GM21423 (cell line): Measurements from ENCODE around the gene SLC10A7.

ENCODE experiments used
- ATAC-seq: cut with Tn5 transposase; IDR thresholded peaks from one replicate; pipeline ENCODE4 v1.9.1; 2021; ENCODE audit warnings: mild to moderate bottlenecking, moderate library complexity; ENCODE audit not compliant: unreplicated experiment

Gene SLC10A7

DNA sequence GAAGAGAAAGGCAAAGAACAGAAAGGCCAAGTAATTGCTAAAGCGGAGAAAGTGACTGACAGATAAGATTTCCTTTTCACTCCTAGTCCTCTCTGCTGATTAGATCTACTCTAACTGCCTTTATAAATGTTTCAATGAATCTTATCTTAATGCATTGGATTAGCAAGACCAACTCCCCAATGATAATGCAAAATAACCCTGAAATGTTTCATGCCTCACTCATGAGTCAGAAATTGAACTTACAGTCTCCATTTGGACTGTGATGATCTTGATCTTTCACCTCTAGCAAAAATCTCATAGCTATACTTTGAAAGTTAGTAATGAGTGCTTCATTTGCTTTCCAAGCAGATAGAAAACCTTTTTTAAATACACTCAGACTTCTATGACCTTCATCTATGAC is 26.5 kb downstream of the SLC10A7 start:
- ATAC-seq = no peak

DNA sequence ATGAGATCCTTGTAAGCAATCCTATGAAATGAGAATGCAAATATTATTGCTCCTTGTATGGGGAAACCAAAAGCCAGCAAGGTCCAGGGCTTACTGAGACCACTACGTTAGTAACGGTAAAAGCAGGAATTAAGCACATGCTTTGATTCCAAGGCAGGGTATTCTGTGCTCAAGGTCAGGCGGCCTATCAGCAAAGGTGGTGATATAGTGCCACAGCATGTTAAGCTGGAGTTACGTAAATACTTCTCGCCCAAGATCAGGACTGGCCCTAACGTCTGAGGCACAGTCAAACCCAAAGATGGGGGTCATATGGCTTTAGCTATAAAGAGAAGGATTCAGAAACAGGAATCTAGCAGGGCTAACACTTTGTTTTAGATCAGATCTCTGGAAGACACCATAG is 27.6 kb downstream of the SLC10A7 start:
- no peak for ATAC-seq

DNA sequence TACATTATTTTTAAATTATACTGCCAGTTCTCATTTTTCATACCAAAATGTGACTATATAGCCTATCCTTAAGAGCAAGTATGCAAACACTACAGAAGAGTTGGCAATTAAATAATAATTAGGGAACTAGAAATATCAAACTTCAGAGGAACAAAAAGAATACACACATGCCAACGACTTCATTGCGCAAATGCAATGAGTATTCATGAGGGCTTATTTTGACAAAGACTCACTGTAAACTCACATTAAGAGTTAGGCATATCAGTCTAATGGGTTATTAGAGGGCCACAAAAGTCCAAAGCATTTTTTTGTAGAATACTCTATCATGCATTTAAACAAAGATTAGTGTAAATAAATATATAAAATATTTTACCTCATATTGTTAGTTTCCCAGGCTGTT is 31.6 kb downstream of the SLC10A7 start:
- ATAC-seq = no peak

DNA sequence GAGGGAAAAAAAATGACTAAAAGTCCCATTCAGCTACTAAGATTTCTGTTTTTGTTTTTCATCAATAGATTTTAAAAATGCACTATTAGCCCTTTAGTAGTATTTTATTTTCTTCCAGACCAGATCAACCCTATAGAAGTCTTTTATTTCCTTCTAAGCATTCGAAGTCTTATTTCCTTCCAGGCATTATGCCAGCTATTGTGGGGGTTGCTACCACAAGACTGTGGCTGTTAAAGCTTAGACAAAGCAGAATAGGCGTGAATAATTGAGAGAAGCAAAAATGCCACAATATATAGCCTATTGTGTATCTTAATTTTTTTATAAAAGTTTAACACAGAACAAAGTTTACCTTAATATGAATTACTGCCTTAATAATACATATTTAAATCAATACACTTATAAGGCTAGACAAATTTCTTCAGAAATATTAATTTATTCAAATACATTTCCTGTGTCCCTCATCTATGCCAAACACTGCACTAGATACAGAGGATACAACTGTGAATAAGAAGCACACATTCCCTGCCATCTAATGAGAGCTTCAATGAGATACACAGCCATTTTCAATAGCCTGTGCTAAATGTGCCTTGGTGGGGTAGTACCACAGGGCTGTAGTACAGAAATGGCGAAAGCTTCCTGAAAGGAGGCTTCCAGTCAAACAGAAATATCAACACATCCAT is 33.1 kb downstream of the SLC10A7 start:
- ATAC-seq = no peak

DNA sequence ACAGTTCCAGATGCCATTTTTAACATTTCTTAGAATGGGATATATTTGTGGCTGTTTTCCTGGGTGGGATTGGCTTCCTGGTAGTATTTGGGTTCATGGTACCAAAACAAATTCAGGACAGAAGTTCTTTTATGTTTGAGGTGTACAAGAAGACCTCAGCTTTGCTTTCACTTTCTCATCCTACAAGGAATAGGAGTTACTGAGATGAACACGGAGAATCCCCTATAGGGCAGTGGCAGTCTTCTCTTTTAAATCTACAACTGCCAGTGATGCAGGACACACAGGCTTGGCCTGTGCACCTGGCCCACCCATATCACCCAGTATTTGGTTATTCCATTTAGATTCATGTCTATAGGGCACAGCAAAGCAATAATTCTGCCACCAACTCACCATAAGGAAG is 35.2 kb downstream of the SLC10A7 start:
- peak; percentile 82 for ATAC-seq

DNA sequence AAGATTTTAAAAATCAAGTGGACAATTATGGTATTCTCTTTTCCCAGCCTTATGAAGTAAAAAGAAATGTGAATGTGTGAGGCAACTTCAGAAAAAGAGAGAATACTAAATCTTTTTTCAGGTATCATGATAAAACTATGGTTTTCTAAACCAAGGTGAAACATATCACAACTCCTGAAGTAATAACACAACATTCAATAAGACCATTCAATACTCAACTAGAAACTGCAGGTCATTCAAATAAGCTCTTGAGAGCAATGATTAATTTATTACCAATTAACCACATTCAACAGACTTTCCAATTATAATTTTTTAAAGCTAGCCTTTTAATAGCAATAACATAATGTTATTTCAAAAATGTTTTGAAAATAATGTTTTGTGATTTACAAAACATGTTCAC is 35.8 kb downstream of the SLC10A7 start:
- ATAC-seq = peak; percentile 45

DNA sequence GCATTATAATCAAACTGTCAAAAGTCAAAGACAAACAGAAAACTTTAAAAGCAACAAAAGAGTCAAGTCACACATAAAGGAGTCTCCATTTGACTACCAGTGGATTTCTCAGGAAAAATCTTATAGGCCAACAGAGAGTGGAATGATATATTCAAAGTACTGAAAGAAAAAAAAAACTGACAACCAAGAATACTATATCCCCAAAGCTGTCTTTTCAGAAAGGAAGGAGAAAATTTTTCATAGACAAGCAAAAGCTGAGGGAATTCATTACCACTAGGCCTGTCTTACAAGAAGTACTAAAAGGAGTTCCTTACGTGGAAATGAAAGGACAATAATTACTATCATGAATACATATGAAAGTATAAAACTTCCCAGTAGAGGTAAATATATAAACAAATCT is 39.0 kb downstream of the SLC10A7 start:
- no peak for ATAC-seq

DNA sequence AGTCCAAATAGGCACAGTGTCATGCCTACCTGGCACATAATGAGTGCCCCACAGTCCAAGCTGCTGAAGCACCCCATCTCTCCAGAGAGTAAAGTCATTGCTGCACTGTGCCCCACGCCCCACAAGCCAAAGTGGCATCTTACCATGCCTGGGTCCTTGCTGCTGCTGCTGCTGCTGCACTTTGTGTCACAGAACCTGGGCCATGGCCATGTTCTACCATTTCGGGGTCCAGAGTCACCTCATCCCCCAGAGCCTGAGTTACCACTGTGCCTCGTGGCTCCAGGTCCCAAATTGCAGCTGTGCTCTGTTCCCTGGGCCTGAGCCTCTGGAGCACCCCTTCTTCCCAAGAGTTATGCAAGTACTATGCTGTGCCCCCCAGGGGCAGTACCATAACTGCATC is 40.5 kb downstream of the SLC10A7 start:
- ATAC-seq = no peak

DNA sequence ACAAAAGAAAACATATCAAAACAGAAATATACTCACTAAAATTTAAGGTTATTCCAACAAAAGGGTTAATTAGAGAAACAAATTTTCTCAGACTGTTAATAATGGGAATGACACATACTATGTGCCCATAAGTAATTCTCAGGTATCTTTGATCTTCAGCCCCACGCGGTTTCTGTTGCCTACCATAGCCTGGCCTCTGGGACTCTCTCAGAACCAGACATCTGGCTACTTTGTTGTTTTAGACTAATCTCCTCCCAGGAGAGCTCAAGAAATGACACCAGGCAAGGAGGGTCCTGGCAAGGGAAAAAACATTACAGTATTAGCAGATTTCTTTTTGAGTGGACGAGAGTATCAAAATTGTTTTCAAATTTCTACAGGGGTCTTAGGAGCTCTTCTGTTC is 43.7 kb downstream of the SLC10A7 start:
- ATAC-seq = no peak

DNA sequence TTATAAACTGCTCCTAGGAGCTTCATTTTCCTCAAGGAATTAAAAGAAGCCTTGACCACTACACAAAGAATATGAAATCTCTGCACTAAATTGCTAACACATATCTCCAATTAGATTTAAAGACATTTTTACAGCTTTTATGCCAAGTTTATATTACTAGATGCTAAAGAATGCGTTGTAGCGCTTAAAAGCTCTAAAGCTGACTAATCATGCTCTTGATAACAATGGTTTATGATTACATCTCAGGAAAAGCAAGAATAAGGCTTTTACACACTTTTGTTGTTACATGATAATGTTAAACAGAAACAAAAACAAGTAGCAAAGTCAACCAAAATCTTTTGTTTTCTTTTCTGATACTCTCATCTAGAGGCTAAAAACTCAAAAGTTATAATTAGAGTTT is 44.7 kb downstream of the SLC10A7 start:
- no peak for ATAC-seq

DNA sequence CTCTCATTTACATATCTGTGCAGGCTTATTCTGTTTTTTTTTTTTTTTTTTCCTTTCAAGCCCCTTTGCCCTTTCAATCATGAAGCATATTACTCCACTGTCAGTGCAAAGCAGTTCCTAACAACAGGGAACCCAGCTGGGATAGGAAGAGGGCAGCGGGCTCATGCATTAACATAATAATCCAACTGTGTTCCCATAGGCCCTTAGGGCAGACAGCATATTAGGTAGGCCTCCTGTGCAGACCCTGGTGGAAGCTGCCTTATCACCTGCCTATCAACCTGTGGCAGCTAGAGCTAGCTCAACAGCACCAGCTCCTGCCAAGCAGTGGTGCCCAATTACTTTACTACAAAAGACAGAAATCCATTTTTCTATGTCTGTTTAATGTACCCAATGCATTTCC is 49.3 kb downstream of the SLC10A7 start:
- ATAC-seq = no peak

DNA sequence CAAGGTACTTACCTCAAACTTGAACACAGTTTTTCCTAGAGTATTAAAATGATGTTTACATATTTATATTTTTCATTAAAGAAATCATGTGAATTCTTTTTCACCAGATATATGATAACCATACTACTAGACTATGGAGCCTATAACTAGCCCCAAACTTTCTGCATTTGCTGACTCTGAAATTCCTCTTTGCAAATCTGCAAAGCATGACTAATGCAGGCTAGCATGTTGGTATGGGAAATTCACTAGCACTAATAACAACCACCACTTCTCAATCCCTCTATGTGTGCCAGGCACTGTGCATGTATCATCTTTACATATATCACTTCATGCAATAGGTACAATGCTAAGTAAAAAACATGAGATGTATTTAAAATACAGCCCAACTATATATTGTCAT is 51.1 kb downstream of the SLC10A7 start:
- ATAC-seq = no peak

DNA sequence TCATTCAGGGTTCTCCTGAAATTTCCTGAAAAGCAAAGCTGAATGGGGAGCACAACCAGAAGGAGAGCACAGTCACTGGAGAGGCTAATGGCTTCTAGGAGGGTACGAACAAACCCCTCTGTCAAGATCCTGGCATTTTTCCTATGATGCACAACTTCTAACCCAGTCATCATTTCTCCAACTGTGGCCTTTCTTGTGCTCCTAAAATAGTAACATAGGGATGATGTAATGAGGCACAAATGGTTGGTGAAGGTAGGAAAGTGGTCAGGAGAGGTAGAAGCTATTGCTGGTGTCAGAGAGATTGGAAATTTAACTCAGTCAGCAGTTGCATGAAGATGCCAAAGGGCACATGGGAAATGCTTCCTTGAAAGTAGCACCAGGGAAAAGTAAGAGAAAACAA is 52.7 kb downstream of the SLC10A7 start:
- ATAC-seq = no peak

DNA sequence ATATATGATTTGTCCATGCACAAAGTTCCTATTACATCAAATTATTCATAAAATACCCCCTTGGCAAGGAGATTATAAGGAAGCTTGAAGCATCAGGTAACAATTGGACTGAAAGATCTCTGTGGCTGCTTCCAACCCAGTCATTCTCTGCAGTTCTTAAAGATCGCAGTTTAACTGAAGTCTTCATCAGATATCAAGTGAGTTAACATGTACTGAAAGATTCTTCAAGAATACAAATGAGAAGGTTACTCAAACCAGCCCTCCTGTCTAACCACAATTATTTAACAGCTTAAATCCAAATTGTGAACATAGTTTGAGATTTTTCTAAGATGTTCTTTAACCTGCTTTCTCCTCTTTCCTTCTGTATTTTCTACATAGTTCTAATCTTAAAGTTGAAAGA is 56.1 kb downstream of the SLC10A7 start:
- ATAC-seq = no peak

DNA sequence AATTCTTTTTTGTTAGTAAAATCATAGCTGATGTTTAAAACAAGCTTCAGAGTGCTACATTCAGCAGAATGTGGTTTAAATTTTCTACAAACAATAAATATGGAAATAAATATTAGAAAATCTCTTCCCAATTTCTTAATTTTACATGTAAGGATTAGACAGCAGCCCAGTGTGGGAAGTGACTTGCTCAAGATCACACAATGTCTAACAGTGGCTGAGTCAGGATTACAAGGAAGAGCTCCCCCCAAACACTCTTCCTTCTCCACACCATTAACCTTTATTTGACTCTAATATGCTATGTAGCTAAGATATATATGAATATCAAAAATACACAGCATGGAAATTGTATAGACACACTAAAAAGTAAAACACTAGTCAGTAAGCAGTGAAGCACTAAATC is 59.5 kb downstream of the SLC10A7 start:
- no peak for ATAC-seq

DNA sequence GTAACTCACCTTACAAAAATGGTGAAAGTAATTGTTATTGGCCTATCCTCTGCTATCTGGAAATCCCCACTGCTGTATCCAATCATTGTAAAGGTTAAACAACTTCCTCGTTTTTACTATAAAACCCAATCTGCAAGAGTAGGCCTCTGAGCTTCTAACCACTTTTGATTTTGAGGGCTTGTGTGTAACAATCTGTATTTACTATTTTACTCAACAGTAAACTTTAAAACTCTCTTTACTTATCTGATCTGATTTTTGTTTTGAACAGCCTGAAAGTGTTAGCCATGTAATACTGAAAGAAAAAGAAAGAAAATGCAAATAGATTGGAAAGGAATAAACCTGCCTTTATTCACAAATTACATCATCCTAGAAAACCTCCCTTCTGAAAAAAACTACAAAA is 63.1 kb downstream of the SLC10A7 start:
- ATAC-seq = peak; percentile 81

DNA sequence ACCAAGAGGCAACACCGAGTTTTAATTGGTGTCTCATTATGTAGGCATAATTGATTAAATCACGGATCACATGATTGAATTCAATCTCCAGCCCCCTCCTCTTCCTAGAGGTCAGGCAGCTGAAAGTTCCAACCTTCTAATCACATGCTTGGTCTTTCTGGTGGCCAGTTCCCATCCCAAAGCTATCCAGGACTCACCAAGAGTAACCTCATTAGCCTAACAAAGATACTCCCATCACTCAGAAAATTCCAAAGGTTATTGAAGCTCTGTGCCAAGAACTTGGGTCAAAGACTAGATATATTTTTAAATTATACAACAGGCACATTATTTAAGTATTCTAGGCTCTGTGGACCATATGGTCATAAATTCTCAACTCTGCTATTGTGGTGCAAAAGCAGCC is 65.1 kb downstream of the SLC10A7 start:
- ATAC-seq = no peak

DNA sequence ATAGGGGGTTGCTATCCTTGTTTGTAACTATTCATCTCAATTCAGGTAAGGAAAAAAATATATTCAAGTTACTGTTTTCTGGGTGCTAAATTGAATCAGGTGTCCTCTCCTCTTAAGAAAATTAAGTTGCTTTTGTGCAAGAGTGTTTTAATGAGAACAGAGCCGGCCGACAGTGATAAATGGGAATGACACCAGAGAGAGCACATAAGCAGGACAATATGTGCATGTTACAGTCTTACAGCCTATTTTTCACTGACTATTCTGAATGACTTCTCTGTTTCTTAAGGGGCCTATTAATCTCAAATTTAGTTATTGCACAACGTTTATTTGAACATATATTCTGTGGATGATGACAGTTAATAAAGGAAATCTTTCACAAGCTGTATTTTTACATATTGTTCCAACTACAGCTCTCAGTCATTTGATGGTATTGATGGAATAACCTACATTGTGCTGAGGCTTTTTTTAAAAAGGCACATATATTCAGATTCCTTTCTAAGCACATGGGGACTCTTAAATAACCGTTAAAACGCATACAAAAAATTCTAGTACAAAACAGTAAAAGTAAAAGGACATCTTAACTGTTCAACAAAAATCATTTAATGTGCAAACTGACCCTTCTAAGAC is 68.4 kb downstream of the SLC10A7 start:
- no peak for ATAC-seq

DNA sequence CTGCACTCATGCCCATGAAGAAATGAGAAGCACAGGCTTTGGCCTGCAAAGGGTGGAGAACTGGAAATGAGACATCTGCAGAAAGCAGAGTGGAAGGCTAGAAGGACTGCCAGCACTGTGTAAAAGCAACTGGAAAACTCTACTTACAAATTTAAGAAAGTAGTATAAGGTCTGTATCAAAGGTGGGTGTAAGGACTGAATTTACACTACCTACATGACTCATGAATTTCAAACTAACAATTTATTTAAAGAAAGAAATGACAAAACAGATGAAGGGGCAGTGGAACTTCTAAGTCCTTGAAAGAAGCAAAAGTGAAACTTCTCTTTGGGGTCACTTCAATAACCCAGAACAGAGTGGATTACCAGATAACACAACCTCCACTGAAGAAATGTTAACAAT is 71.2 kb downstream of the SLC10A7 start:
- peak; percentile 72 for ATAC-seq

DNA sequence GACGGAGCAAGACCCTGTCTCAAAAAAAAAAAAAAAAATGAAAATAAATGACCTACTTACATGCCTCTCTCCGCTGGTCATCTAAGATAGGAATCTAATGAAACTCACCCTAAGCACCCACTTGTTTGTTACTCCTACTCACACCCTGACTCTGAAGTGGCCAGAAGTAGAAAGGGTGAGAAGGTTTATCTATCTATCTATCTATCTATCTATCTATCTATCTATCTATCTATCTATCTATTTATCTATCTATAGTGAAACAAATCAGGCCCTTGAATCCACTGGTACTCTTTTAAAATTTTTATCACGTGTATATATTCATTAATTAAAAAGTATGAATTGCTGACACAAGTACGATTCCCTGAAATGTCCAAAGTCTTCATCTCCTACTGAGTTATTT is 75.2 kb downstream of the SLC10A7 start:
- ATAC-seq = no peak

DNA sequence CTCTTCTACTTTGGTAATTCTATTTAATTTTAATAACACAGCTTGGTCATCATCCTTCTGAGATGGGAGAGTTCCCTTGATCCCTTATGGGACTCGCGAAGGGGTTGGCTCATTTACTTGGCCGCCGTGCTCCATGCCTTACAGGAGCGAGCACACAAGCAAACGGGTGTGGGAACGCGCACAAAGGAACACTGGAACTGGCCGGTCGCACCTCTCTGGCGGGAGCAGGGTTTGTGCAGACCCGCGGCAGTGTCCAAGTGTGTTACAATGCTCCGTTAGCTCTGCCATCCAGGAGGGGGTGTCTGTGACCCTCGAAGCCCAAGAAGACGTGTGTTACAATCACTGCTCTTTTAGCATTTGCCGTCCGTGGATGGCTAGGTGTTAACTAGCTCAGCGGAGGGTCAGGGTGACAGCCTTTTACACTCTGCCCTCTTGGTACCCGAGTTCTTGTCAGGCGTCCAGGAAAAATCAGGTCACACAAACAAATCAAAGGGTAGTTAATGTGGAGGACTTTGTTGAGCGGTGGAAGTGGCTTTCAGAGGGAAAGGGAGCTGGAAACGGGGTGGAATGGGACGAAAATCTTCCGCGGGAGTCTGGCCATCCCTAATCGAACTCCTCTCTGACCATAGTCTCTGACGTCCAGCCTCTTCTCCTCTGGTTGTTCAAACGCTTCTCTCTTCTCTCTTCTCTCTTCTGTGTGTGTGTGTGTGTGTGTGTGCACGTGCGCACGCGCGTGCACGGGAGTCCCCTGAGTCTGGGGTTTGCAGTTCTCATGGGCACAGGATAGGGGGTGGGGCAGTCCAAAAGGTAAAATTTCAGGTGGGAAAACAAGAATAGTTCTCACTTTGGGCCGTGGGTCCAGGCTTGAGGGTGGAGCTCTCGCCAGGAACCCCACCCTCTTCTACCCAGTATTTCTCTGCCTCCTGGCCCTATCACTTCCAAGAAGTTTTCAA is 76.3 kb downstream of the SLC10A7 start:
- no peak for ATAC-seq

DNA sequence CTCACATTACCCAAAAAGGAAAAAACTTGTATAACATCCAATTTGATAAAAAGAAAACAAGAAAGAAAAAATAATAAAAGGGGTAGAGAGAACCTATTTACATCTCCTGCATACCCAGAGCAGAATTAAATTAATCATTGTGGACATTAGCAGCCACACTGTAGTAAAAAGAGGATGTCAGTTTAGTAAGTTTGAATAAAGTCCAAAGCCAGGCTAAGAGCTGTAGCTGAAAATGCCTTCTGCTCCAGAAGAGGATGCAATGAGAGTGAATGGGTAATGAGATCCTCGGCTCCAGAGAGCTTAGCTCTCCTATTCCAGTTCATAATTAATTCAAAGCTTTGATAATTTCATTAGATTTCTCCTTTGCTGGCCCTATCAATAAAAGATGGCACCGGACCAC is 78.2 kb downstream of the SLC10A7 start:
- ATAC-seq = no peak
